Glomerular visceral epithelial cell (primary cell): Measurements from ENCODE around the gene SRD5A1.
"Not testable (repeated sequence)": the region's sequence is repeated elsewhere in the genome, so short reads cannot be mapped to it uniquely, and the experiment has no call there.

Experiments used
- DNase-seq: peaks from one replicate; pipeline ENCODE4 v3.0.0-alpha.2; 2016; ENCODE audit errors: extremely low spot score

Gene SRD5A1

DNA sequence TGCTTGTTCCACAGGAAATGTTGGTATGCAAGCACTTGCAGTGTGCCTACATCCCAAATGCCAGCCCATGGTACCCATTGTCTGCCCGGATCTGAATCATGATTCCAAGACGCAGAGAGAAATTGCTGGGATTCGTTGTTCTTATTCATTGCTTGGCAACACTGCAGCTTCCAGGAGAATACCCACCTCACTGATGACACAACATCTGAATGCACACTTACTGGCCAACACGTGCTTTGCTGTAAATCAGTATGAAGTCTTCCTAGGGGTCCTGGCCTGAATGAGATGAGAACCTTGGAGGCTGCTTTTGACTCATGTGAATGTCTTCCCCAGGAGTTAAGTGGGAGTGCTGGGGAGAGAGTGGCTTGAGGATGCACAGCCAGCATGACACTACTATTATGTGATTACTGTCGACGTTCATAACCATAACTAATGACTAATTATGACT, 11.6 kb downstream of the SRD5A1 start:
- no peak for DNase-seq

DNA sequence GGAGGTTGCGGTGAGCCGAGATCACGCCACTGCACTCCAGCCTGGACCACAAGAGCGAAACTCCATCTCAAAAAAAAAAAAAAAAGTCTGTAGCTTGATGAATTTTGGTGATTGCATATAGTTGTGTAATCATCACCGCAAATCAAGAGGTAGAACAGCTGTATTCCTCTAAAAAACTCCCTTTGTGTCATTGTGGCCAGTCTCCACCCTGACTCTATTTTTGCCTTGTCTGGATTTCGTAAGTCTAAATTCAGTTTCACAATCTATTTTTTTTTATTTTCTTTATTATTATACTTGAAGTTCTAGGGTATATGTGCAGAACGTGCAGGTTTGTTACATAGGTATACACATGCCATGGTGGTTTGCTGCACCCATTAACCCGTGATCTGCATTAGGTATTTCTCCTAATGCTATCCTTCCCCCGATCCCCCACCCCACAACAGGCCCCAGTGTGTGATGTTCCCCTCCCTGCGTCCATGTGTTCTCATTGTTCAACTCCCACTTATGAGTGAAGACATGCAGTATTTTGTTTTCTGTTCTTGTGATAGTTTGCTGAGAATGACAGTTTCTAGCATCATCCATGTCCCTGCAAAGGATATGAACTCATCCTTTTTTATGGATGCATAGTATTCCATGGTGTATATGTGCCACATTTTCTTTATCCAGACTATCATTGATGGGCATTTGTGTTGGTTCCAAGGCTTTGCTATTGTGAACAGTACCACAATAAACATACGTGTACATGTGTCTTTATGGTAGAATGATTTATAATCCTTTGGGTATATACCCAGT, 12.5 kb downstream of the SRD5A1 start:
- DNase-seq, result not testable (repeated sequence)

DNA sequence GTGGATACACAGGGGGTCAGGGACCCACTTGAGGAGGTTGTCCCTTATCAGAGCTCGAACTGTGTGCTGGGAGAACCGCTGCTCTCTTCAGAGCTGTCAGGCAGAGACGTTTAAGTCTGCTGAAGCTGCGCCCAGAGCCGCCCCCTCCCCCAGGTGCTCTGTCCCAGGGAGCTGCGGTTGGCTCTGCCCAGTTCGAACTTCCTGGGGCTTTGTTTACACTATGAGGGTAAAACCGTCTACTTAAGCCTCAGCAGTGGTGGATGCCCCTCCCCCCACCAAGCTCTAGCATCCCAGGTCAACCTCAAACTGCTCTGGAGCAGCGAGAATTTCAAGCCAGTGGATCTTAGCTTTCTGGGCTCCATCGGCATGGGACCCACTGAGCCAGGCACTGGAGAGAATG, 15.9 kb downstream of the SRD5A1 start:
- no peak for DNase-seq

DNA sequence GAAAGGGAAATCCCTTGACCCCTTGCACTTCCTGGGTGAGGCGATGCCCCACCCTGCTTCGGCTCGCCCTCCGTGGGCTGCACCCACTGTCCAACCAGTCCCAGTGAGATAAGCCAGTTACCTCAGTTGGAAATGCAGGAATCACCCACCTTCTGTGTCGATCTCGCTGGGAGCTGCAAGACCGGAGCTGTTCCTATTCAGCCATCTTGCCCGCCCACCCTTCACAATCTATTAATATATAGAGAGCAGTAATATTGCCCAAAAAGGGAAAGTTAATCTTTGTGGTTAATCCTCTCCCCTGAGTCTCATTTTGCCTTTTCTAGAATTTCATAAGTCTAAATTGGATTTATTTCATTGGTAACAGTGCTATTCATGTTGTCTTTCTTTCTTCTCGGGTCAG, 16.4 kb downstream of the SRD5A1 start:
- DNase-seq, result no peak

DNA sequence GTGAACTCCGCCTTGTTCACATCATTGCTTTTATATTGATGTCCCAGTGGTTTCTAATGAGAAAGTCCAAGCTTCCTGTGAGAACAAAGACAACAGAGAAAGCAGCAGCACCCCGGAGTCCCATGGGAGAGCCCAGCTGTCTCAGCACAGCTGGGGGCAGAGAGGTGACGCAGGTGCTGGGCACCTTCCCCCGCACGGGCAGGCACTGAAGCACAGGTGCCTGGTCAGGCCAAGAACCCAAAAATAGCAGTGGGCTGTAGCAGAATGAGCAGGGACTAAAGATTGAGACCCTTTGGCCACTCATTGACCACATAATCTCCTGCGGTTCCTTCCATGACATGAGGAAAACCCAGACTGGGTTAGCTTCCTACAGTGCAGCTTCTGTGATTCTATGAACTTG, 18.8 kb downstream of the SRD5A1 start:
- DNase-seq, result no peak

DNA sequence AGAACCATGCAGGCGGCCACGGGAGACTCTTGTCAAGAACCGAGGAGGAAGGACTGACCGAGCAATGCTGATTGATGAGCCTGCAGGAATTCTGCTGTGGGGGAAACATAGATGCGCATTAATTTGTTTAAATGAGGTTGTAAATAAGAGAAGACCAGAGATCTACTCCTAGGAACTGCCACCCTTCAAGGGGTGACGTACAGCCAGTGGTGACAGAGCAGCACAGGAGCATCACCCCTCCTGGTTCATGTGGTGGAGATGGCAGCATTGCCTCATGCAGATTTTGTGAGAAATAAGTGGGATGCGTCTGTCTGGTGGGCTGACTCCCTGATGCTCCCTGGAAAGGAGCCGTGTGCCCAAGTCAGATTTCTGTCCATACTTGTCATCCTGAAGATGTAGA, 22.2 kb downstream of the SRD5A1 start:
- DNase-seq, result no peak

DNA sequence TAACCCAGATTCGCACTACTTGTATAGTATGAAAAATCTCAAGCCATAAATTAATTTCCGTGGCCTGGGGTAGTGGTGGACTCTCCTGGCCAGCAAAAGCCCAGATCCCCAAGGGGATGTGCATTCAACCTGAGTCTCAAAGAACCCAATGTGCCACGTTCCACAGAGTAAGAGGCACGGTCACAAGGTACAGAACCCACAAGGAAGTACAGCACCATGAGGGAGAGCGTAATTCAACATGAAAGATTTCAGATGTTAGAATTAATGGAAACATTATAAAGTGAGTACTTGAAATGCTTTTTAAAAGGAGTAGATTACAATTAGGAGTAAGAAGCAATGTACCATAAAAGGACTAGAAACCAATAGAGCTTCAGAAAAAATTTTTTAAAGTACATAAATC, 23.4 kb downstream of the SRD5A1 start:
- no peak for DNase-seq

DNA sequence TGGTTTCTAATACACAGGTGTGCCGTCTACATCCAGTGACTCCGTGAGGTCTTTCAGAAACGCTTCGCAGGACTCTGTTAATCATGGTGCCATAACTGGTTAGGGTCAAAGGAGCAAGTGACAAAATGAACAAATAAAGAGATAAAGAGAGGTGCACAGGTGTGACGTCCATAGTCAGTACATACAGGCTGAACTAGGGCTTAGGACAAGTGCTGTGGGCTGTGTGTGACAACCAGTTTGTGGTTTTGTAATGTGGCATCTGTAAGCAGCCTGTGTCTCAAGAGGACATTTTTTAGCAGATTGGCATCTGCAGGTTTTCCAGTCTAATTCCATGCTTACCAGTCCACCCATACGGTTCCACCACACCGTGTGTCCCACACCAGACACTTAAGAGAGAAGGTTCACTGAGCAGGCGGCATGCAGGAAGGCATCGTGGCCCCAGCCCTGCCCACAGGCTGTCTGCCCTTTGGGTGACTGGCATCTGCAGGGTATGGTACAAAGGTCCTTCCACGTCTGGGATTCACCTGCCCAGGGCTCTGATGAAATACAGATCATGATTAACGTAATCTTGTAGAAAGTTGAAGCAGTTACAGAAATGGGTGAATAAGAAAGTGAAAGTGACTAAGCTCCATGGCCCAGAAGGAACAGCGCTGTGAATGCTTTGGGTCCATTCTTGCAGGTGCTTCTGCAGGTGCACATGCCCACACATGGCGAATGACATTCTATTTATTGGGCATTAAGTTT, 26.9 kb downstream of the SRD5A1 start:
- DNase-seq, result peak; percentile 29

DNA sequence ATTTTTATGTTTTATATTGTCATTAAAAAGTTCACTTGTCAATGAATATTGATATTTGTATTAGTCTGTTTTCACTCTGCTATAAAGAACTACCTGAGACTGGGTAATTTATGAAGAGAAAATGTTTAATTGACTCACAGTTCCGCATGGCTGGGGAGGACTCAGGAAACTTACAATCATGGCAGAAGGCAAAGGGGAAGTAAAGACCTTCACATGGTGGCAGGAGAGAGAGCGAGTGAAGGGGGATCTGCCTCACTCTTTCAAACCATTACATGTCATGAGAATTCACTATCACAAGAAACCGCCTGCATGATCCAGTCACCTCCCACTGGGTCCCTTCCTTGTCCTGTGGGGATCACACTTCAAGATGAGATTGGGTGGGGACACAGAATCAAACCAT, 27.4 kb downstream of the SRD5A1 start:
- DNase-seq, result no peak

DNA sequence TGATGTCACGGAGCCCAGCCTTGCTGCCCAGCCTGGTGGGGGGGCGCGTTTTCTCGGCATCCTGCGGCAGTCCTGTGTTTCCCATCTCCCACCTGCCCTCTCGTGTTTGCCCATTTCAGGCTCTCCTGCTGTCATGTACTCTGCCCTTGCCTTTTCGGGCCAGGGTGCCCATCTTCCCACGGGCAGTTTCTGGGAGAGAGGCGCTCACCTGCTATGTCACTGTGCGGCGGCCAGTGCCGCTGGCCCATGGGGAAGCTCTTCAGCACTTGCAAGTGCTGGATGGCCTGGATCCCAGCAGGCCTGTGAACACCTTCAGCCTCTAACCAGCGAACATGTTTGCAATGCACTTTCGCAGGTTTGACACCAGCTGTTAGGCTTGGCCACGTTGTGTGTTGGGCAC, 33.5 kb downstream of the SRD5A1 start:
- no peak for DNase-seq

DNA sequence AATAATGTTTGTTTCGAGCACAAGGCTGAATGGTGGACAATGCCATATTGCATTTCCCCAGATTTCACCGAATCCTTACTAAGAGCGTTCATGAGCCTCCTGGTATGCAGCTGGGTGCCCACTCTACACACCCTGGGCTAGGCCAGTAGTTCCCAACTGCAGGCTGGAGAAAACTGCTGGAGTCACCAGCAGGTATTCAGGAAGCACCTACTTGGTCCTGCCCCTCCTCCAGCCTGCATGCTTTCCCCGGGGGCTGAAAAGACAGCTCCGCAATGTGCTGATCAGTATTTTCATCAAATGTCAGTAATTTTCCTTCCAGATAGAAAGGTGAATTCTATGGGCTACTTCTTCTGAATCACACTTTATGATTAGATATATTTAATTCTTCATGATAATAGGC, 34.4 kb downstream of the SRD5A1 start:
- DNase-seq, result no peak

DNA sequence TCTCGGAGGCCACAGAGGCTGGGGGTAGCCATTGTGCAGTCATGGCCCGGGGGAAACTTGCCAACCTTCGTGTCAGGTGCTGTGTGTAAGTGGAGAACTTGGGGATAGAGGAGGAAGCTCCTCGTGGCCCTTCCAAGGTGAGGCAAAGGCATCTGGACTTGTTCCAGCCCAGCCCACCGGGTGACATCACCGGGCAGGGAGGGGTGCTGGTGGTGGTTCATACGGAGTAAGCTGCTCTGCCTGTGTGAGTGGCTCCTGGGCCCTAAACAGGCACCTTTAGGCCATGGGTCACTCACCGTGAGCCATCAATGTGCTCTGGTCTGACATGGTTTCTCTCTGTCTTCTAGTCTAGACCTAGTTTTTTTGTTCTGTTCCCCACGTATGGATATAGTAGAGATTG, 35.5 kb downstream of the SRD5A1 start:
- not testable (repeated sequence) for DNase-seq

DNA sequence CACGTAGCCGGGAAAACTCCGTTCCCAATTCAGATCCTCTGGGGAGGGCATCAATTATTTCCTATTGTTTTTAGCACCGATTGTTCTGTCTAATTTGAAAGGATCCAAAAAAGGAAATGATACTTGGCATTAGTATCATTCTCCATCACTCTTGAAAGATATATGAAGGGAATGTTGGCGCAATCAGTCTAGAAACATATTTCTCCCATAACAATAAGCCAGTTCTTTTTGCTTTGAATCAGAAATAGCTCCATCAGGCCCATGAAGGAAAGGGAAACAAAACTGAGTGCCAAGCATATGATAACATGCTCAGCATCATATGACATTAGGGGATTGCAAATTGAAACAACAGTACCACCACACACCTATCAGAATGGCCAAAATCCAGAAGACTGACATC, 39.8 kb downstream of the SRD5A1 start:
- DNase-seq, result no peak

DNA sequence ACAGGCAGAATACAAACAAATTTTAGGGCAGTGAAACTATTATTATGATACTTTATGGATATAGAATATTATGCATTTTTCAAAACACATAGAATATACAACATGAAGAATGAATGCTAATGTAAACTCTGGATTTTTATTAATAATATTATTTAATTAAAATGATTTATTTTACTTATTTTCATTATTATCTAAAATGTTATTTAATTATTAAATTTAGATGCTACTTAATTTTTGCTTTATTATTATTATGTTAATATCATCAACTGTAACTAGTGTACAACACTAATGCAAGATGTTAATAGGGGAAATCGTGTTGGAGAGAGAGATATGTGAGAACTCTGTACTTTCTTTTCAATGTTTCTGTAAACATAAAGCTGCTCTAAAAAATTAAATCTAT, 40.7 kb downstream of the SRD5A1 start:
- no peak for DNase-seq

DNA sequence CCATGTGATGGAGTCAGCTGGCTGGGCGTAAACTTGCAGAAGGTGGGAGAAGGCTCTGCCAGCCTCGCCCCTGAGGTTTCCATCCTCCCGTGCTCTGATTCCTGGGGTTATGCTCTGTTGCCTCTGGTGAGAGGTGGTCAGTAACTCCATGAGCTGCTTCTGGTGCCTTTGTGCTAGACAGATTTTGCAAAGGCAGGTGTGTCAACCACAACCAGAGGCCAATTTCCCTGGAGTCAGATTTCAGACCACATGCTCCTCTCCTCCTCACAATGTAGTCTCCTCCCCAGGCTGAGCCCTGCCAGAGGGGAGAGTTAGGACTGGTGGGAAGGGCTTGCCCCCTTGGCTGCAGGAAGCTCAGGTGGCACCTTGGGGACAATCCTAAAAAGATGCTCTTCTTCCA, 41.2 kb downstream of the SRD5A1 start:
- DNase-seq, result no peak

DNA sequence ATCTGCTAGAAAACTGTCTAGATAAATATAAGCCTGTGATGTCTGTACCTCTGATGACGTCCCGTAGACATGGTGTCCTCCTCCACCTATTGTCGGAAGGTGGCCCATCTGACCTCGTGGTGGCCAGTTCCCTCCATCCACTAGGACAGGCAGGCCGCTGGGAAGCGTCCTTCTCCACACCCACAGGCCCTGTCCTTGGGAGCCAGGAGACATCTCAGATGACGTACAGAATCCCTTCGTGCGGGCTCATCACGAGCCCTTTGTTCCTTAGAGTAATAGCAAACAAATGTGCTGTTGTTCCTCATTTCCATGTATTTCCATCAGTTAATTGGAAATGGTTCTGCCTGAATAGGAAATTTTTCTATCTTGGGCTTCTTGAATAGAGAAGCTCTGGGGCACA, 41.6 kb downstream of the SRD5A1 start:
- no peak for DNase-seq

DNA sequence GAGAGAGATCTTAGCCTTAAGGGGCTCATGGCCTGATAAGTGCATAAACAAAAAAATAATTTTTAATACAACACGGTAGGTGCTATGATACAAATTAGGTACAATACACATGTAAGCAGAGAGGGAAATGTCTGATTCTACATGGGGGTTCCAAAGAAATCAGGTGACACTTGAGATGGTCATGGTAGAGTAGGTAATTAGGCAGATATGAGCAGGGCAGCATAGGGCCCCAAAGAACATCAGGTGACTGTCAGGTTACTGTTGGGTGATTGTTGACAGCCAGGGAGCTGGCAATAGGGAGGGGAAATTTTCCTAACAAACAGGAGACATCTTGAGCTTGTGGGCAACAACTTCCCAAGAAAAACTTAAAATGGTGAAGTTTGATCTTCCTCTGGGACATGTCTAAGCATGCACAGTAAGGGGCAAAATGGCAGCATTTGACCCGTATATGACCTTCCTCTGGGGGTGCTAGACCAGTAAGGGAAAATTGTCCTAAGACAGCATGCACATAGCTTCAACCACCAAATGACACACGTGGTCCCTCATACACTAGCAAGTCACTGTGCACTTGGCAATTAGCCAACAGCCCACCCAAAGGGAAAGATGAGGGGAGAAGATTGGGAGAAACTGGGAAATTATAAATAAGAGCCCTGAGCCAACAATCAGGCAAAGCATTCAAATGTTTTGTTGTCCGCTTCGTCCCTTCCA, 42.7 kb downstream of the SRD5A1 start:
- DNase-seq, result no peak

DNA sequence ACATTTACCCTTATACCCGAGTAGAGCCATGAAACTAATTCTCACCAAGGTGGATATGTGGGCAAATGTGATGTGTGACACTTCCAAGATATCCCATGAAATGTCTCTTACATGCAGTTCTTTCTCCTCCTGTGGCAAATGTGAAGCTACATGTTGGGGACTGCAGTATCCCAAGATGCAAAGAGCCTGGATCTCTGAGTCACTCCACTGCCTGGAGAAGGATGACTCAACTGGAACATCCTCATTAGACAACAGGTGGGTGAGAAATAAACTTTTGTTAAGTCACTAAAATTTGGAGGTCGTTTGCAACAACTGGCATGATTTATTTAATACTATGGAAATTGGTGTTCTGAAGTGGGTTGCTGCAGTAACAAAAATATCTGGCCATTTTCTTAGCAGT, 43.5 kb downstream of the SRD5A1 start:
- peak; percentile 21 for DNase-seq

DNA sequence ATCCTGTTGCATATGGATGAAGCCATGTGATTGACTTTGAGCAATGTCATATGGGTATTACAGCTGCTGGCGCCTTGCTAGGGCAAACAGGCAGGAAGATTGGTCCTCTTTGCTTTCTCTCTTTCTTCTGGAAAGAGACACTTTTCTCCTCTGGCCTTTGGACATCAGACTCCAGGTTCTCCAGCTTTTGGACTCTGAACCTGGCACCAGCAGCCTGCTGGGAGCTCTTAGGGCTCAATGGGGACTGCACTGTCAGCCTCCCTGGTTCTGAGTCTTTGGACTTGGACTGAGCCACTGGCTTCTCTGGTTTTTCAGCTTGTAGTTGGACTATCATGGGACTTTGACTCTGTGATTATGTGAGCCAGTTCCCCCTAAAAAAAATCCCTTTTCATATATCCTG, 45.1 kb downstream of the SRD5A1 start:
- DNase-seq, result no peak

DNA sequence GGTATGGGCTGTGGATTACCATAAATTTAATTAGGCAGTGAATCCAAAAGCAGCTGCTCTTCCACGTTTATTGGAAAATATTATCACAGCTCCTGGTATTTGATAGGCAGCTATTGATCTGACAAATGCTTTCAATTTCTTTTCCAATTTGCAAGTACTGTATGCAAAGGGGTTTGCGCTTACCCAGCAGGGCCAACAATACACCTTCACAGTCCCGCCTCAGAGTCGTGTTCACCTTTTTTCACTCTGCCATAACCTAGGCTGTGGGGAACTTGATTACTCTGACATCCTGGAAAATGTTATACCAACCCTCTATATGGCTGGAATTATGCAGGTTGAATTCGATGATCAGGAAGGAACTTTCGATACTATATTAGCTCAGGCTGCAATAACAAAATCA, 47.7 kb downstream of the SRD5A1 start:
- no peak for DNase-seq

DNA sequence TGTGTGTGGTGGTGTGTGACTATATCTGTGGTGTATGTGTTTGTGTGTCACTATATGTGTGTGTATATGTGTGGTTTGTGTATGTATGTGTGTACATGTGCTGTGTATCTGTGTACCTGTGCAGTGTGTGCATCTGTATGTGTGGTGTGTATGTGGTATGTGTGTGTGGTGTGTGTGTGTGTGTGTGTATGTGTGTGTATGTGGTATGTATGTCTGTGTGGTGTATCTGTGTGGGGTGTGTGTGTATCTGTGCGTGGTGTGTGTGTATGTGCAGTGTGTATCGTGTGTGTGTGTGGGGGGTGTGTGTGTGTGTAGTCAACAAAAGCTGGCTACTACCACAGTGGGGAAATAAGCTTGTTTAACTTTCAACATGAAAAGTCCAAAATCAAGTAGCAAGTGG, 48.4 kb downstream of the SRD5A1 start:
- no peak for DNase-seq

DNA sequence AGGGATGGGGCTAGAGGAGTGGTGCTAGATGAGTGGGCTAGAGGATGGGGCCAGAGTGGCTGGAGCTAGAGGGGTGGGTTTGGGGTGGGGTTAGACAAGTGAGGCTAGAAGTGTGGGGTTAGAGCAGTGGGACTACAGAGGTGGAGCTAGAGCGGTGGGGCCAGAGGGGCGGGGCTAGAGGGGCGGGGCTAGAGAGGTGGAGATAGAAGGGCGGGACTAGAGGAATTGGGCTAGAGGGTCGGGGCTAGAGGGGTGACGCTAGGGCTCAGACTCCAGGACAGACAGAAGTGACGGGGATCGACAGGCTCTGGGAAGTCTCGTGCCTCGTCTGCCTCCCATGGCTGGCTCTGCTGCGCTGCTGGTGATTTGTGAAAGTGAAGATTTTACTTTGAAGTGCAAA, 49.0 kb downstream of the SRD5A1 start:
- DNase-seq, result no peak

DNA sequence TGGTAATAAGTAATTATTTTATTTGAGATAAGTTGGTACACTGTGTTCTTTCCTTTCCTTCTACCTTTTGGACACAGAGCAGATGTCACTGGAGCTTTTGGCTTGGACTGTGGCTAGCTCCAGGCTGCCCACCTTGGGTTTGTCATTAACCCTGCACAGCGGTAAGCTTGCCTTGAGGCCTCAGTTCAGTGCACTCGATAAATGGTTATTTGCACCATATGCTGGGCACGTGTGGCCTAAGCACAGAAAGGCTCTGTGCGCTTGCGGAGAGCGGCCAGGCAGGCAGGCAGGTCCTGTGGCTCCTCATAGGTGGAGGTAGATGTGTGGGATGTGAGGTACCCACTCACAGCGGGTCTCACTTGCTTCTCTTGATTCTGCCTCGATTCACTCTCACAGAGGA, 50.0 kb downstream of the SRD5A1 start:
- DNase-seq, result no peak
